Activated naive CD4-positive, alpha-beta T cell treated with anti-CD3 and anti-CD28 coated beads, Interleukin-2, amount 10 ng/mL, durations not matched to agents 7 days and 5 days (primary cell): Measurements from ENCODE around the gene HERC4.
"Not testable (repeated sequence)": the region's sequence is repeated elsewhere in the genome, so short reads cannot be mapped to it uniquely, and the experiment has no call there.

Source experiments
- CTCF ChIA-PET: fragments of 350-600 bp; sonication (Branson Sonifier 250); formaldehyde crosslinking; loops from one replicate; lab custom pipeline; 2021; ENCODE audit warnings: antibody characterized with exemption; lab: Charles Lee
- DNase-seq: peaks from one replicate; pipeline ENCODE4 v3.0.0-alpha.2; 2020
- H3K27ac Mint-ChIP-seq: one replicate; pipeline ENCODE4 v1.8.0; 2021; ENCODE audit warnings: mild to moderate bottlenecking, moderate library complexity, mixed read lengths
- H3K27me3 Mint-ChIP-seq: one replicate; pipeline ENCODE4 v1.8.0; 2021; ENCODE audit warnings: mild to moderate bottlenecking, mixed read lengths
- H3K36me3 Mint-ChIP-seq: one replicate; pipeline ENCODE4 v1.8.0; 2021; ENCODE audit warnings: mixed read lengths
- H3K4me1 Mint-ChIP-seq: one replicate; pipeline ENCODE4 v1.8.0; 2021; ENCODE audit warnings: mixed read lengths
- H3K4me3 Mint-ChIP-seq: one replicate; pipeline ENCODE4 v1.8.0; 2021; ENCODE audit warnings: mild to moderate bottlenecking, moderate library complexity, mixed read lengths
- H3K9me3 Mint-ChIP-seq: one replicate; pipeline ENCODE4 v1.8.0; 2021; ENCODE audit warnings: mixed read lengths

HERC4 gene

DNA sequence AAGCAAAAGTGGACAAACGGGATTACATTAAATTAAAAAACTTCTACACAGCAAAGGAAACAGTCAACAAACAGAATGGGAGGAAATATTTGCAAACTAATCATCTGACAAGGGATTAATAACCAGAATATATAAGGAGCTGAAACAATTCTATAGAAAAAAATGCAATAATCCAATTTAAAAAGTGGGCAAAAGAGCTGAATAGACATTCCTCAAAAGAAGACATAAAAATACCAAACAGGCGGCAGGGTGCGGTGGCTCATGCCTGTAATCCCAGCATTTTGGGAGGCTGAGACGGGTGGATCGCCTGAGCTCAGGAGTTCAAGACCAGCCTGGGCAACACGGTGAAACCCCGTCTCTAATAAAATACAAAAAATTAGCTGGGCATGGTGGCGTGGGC lies 92.5 kb downstream of the HERC4 start:
- CTCF ChIA-PET, H3K4me1 Mint-ChIP-seq, H3K27ac Mint-ChIP-seq, H3K27me3 Mint-ChIP-seq, H3K4me3 Mint-ChIP-seq, H3K9me3 Mint-ChIP-seq, DNase-seq: not testable (repeated sequence)
- H3K36me3 Mint-ChIP-seq: peaks cover 54% of the 10 kb centered on the region

DNA sequence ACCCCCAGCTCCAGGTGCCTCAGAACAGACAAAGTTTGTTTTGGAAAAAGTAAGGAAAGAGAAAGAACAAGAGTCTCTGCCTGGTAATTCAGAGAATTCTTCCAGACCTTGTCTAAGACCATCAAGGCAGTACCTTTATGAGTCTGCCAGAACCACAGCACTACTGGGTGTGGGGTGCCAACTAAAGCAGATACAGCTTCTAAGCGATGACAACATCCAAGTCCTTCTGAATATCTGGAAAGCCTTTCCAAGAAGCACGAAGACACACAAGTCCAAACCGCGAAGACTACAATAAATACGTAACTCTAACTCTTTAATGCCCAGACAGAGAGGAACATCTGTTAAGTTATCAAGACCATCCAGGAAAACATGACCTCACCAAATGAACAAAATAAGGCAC lies 96.3 kb downstream of the HERC4 start:
- H3K4me1 Mint-ChIP-seq: peaks cover 2% of the 10 kb centered on the region
- no peak overlapping the region for H3K27ac Mint-ChIP-seq
- no peaks in the 10 kb centered on the region for H3K9me3 Mint-ChIP-seq
- CTCF ChIA-PET: no interaction called here
- no peaks in the 10 kb centered on the region for H3K27me3 Mint-ChIP-seq
- no peak overlapping the region for H3K4me3 Mint-ChIP-seq
- no peak for DNase-seq
- H3K36me3 Mint-ChIP-seq: peaks cover 60% of the 10 kb centered on the region

DNA sequence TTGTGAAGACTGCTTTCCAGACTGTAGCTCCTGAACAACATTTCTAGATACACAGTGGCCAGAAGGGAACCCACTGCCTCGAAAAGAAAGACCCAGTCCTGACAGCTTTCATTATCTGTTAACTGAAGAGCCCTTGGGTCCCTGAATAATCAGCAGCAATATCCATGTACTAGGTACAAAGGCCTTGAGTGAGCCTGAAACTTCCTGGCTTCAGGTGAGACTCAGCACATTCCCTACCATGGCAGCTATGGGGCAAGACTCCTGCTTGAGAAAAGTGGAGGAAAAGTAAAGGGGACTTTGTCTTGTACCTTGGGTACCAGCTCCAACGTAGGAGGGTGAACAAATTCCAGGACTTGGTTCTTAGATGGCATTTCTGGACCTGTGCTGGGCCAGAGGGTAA lies 97.8 kb downstream of the HERC4 start:
- CTCF ChIA-PET: no interaction called here
- Mint-ChIP-seq H3K4me1 (peaks cover 2% of the 10 kb centered on the region), H3K4me3 (no peak overlapping the region), H3K36me3 (peaks cover 62% of the 10 kb centered on the region), H3K27me3 (no peaks in the 10 kb centered on the region), H3K27ac (no peak overlapping the region), H3K9me3 (no peaks in the 10 kb centered on the region)
- no peak for DNase-seq

DNA sequence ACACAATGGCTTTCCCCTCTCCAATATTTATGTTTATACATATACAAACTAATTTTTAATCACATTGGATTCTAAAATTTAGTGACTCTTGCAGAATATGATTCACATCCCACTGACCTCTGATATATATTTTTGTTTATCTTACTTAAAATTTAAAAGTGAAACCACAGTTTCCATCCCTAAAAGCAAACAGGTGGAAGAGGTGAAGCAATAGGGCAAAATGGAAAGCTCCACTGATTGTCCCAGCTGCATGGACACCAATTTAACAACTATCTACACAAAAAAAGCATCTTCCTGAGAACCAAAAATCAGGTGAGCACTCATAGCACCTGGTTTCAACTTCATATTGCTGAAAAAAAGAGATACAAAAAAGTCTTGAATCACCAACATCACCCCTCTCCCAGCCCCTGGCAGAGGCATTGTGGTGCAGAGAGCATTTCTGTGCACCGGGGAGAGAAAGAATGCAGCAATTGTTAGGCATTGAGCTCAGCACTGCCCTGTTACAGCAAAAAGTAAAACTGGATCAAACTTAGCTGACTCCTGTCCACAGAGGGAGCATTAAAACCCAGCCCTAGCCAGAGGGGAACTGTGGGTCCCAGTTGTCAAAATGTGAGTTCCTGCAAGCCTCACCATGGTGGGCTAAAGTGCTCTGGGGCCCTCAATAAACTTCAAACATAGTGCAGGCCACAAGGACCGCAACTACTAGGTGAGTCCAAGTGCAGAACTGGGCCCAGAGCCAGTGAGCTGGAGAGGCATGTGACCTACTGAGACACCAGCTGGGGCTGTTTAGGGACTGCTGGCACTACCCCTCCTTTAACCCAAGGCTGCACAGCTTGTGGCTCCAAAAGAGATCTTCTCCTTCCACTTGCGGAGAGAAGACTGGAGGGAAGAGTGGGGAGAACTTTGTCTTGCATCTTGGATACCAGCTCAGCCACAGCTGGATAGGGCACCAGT lies 98.5 kb downstream of the HERC4 start:
- Mint-ChIP-seq H3K9me3 (no peaks in the 10 kb centered on the region), H3K27me3 (no peaks in the 10 kb centered on the region), H3K27ac (no peak overlapping the region), H3K4me1 (peaks cover 2% of the 10 kb centered on the region), H3K36me3 (peaks cover 63% of the 10 kb centered on the region), H3K4me3 (no peak overlapping the region)
- no peak for DNase-seq
- CTCF ChIA-PET: no interaction called here

DNA sequence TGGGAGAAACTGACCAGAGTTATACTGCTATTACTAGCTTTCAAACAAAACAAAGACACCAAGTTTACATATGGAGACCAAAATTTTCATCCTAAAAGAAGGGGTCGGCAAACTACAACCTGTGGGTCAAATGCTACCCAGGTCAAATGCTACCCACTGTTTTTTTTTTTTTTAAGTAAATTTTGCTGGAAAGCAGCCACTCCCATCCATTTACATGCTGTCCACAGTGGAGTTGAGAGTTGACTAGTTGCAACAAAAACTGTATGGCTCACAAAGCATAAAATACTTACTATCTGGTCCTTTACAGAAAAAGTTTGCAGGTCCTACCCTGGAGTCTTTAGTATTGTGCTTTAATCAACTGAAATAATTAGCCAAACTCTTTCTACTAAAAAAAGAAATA lies 99.2 kb downstream of the HERC4 start:
- H3K36me3 Mint-ChIP-seq: peaks cover 59% of the 10 kb centered on the region
- H3K4me3 Mint-ChIP-seq: no peak overlapping the region
- no peak for DNase-seq
- CTCF ChIA-PET: no interaction called here
- H3K27ac Mint-ChIP-seq: no peak overlapping the region
- H3K9me3 Mint-ChIP-seq: no peaks in the 10 kb centered on the region
- no peaks in the 10 kb centered on the region for H3K27me3 Mint-ChIP-seq
- H3K4me1 Mint-ChIP-seq: peaks cover 2% of the 10 kb centered on the region

DNA sequence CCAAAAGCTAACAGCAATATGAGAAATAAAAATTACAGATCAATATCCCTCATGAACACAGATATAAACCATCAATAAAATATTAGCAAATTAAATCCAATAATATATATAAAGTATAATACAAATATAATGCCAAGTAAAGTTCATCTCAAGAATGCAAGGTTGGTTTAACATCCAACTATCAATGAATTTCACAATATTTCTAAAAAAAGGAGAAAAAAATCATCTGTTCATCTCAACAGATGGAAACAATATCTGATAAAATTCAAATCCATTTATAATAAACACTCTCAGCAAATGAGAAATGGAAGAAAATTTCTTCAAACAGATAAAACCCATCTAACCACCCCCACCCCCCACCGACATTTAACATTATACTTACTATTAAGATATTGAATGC lies 103.8 kb downstream of the HERC4 start:
- H3K36me3 Mint-ChIP-seq: peaks cover 58% of the 10 kb centered on the region
- H3K27me3 Mint-ChIP-seq: no peaks in the 10 kb centered on the region
- no peak for DNase-seq
- H3K4me1 Mint-ChIP-seq: no peaks in the 10 kb centered on the region
- no peak overlapping the region for H3K4me3 Mint-ChIP-seq
- H3K27ac Mint-ChIP-seq: no peak overlapping the region
- peaks cover 3% of the 10 kb centered on the region for H3K9me3 Mint-ChIP-seq
- CTCF ChIA-PET: no interaction called here

DNA sequence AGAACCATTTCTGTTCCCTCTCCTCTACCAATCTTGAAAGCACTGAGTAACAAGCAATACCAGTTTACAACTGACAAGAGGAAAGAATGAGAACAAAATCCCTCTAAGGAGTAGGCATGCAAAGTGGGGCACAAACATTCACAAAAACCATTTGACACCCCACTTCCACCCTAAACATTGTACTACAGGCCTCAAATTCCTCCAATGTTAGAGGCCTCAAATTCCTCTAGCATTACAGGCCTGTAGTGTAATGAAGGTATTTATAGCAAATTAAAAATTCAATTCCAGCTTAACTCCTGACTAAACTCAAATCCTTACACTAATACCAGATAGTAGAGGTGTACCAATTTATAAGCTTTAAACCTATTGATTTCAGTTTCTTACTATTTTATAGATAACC lies 105.2 kb downstream of the HERC4 start:
- CTCF ChIA-PET: no interaction called here
- H3K4me1 Mint-ChIP-seq: no peaks in the 10 kb centered on the region
- H3K27ac Mint-ChIP-seq: no peak overlapping the region
- H3K4me3 Mint-ChIP-seq: no peak overlapping the region
- H3K9me3 Mint-ChIP-seq: peaks cover 3% of the 10 kb centered on the region
- no peak for DNase-seq
- H3K27me3 Mint-ChIP-seq: no peaks in the 10 kb centered on the region
- peaks cover 62% of the 10 kb centered on the region for H3K36me3 Mint-ChIP-seq

DNA sequence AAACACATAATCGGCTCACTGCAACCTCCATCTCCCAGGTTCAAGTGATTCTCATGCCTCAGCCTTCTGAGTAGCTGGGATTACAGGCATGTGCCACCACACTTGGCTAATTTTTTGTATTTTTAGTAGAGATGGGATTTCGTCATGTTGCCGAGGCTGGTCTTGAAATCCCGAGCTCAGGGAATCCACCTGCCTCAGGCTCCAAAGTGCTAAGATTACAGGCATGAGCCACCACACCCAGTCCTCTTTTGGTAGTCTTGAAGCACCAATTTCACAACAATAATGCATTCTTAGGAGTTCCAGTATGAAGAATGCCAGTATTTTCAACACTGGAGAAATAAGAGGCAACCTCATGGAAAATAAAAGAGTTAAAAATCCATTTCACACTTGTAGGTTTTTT lies 109.0 kb downstream of the HERC4 start:
- DNase-seq, H3K27ac Mint-ChIP-seq, H3K4me3 Mint-ChIP-seq, CTCF ChIA-PET, H3K4me1 Mint-ChIP-seq, H3K9me3 Mint-ChIP-seq, H3K27me3 Mint-ChIP-seq: not testable (repeated sequence)
- peaks cover 56% of the 10 kb centered on the region for H3K36me3 Mint-ChIP-seq

DNA sequence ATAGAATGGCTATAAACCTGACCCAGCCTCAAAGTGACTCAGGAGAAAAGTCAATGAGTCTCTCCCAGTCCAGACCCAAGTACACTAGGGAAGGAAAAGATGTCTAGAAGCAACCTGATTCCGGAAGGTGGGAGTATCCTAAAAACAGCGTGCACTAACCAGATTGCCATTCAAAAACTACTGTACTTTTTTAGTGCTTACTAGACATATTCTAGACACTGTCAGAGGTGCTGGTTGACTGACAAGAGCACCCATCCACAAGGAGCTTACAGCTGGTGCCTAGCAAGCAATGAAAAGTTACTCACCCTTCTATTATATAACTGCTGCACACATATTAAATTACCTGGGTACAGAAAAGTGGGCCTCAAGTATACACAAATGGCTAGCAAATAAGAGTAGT lies 109.6 kb downstream of the HERC4 start:
- no peak for DNase-seq
- Mint-ChIP-seq H3K27ac (no peak overlapping the region), H3K4me3 (no peak overlapping the region), H3K36me3 (peaks cover 56% of the 10 kb centered on the region), H3K4me1 (no peaks in the 10 kb centered on the region), H3K27me3 (no peaks in the 10 kb centered on the region), H3K9me3 (no peaks in the 10 kb centered on the region)
- CTCF ChIA-PET: no interaction called here

DNA sequence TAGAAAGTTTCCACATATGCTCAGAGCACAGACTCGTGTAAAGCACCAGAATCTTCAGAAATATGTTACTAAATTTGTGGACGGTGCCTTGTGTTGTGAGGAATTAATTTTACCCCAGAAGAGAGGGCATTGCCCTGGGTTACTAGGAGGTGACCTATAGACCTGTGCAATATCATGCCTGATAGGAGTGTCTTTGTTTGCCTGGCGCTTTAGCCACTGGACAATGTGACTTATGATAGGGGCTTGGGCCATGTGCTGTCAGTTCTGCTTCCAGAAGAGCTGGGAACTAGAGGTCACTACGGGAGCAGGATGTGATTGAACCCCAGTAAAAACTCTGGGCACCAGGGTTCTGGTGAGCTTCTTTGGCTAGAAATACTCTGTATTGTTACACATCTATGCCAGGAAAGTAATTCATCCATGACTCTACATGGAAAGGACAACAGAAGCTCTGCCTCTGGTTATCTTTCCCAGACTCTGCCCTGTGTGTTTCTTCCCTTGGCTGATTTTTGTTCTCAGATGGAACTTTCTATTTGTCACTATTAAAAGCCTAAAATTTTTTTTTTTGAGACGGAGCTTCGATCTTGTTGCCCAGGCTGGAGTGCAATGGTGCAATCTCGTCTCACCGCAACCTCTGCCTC lies 115.1 kb downstream of the HERC4 start:
- no peak overlapping the region for H3K27ac Mint-ChIP-seq
- H3K4me1 Mint-ChIP-seq: no peaks in the 10 kb centered on the region
- H3K36me3 Mint-ChIP-seq: peaks cover 28% of the 10 kb centered on the region
- H3K4me3 Mint-ChIP-seq: no peak overlapping the region
- no peak for DNase-seq
- CTCF ChIA-PET: interaction anchor here (0.9 kb wide), 1 partner anchor 196 kb away, joined by 4 read pairs; no protein-coding TSS in a partner anchor
- no peaks in the 10 kb centered on the region for H3K27me3 Mint-ChIP-seq
- H3K9me3 Mint-ChIP-seq: no peaks in the 10 kb centered on the region

DNA sequence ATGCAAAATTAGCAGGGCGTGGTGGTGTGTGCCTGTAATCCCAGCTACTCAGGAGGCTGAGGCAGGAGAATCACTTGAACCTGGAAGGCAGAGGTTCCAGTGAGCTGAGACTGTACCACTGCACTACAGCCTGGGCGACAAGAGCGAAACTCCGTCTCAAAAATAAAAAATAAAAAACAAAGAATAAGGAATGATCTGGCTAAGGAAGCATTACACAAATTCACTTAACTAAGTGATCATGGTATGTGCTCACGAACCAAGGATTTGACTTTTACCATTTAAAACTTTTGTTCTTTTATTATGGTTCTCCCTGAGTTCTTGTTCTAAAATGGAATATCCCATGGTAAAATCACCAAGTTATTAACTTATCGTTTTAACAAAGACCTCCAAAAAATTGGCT lies 119.5 kb downstream of the HERC4 start:
- Mint-ChIP-seq H3K27me3 (no peaks in the 10 kb centered on the region), H3K4me1 (no peaks in the 10 kb centered on the region), H3K36me3 (peaks cover 31% of the 10 kb centered on the region), H3K4me3 (no peak overlapping the region), H3K27ac (no peak overlapping the region), H3K9me3 (no peaks in the 10 kb centered on the region)
- CTCF ChIA-PET: no interaction called here
- DNase-seq: no peak

DNA sequence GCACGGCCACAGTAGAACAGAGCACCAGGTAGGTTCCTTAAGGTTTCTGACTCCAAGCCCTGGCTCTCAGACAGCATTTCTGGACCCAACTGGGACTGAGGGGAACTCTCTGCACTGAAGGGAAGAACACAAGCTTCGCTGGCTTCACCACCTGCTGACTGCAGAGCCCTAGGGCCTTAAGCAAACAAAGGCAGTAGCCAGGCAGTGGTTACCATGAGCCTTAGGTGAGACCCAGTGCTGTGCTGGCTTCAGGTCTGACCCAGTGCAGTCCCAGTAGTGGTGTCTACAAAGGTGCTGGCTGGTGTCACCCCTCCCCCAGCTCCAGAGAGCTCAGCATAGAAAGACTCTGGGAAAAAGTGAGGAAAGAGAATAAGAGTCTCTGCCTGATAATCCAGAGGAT lies 131.2 kb downstream of the HERC4 start:
- peaks cover 49% of the 10 kb centered on the region for H3K36me3 Mint-ChIP-seq
- peaks cover 4% of the 10 kb centered on the region for H3K9me3 Mint-ChIP-seq
- no peaks in the 10 kb centered on the region for H3K27me3 Mint-ChIP-seq
- H3K4me3 Mint-ChIP-seq: no peak overlapping the region
- no peak overlapping the region for H3K27ac Mint-ChIP-seq
- H3K4me1 Mint-ChIP-seq: no peaks in the 10 kb centered on the region
- CTCF ChIA-PET: no interaction called here
- DNase-seq: no peak

DNA sequence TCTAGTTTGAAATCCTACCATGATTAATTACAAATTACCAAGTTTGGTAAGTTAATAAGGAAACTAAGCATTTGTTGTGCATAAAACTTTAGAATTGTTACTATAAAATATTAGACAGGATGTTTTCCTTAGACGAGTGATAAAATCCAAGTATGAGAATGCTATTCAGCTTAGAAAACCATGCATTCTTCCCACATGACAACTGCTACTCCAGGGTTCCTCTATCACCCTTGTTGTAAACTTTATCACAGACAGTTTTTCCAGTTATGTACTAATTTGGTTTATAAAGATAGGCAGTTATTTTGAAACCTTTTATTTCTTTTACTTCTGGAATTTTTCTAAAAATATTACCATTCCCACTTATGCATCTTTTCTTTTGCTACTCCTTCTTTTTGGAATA lies 138.7 kb downstream of the HERC4 start:
- Mint-ChIP-seq H3K36me3 (peaks cover 34% of the 10 kb centered on the region), H3K27me3 (no peaks in the 10 kb centered on the region), H3K27ac (no peak overlapping the region), H3K4me1 (no peaks in the 10 kb centered on the region), H3K9me3 (no peaks in the 10 kb centered on the region), H3K4me3 (no peak overlapping the region)
- CTCF ChIA-PET: no interaction called here
- DNase-seq: no peak

DNA sequence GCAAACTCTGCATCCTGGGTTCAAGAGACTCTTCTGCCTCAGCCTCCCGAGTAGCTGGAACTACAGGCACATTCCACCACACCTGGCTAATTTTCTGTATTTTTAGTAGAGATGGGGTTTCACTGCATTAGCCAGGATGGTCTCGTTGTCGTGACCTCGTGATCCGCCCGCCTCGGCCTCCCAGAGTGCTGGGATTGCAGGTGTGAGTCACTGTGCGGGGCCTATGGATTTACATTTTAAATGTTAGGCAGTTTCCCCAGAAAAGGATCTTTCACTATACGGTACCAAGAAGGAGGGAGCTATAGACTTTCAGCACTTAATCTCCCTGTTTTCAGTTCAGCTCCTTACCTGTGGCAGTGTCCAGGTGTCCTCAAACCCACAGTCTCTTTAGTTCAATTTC lies 139.9 kb downstream of the HERC4 start:
- Mint-ChIP-seq H3K27ac (no peak overlapping the region), H3K36me3 (peaks cover 37% of the 10 kb centered on the region), H3K4me1 (no peaks in the 10 kb centered on the region), H3K9me3 (no peaks in the 10 kb centered on the region), H3K27me3 (no peaks in the 10 kb centered on the region), H3K4me3 (no peak overlapping the region)
- no peak for DNase-seq
- CTCF ChIA-PET: no interaction called here

DNA sequence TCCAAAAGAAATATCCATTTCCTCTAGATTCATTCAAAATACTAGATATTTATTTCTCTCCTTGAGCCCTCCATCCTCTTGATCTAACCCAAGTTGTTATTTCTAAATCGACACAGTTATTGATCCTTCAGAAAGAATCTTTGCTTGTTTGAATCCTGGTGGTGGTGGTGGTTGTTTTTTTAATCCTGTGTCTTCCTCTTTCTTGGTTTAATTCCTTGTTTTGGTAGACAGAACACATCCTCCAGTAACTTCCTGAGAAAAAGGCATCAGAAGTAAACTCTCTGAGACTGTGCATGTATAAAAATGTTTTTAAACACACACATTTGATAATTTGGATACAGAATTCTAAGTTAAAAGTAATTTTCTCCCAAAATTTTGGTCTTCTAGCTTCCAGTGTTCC lies 140.7 kb downstream of the HERC4 start:
- DNase-seq: no peak
- no peaks in the 10 kb centered on the region for H3K9me3 Mint-ChIP-seq
- H3K36me3 Mint-ChIP-seq: peaks cover 40% of the 10 kb centered on the region
- CTCF ChIA-PET: no interaction called here
- H3K27me3 Mint-ChIP-seq: no peaks in the 10 kb centered on the region
- no peaks in the 10 kb centered on the region for H3K4me1 Mint-ChIP-seq
- H3K27ac Mint-ChIP-seq: no peak overlapping the region
- H3K4me3 Mint-ChIP-seq: no peak overlapping the region
